HG03135 (cell line): Measurements from ENCODE around the gene NFYC.
"Not testable (repeated sequence)": the region's sequence is repeated elsewhere in the genome, so short reads cannot be mapped to it uniquely, and the experiment has no call there.

Experiments used
- ATAC-seq: cut with Tn5 transposase; IDR thresholded peaks from one replicate; pipeline ENCODE4 v1.9.1; 2021; ENCODE audit warnings: mild to moderate bottlenecking, moderate library complexity; ENCODE audit not compliant: unreplicated experiment

Gene NFYC

DNA sequence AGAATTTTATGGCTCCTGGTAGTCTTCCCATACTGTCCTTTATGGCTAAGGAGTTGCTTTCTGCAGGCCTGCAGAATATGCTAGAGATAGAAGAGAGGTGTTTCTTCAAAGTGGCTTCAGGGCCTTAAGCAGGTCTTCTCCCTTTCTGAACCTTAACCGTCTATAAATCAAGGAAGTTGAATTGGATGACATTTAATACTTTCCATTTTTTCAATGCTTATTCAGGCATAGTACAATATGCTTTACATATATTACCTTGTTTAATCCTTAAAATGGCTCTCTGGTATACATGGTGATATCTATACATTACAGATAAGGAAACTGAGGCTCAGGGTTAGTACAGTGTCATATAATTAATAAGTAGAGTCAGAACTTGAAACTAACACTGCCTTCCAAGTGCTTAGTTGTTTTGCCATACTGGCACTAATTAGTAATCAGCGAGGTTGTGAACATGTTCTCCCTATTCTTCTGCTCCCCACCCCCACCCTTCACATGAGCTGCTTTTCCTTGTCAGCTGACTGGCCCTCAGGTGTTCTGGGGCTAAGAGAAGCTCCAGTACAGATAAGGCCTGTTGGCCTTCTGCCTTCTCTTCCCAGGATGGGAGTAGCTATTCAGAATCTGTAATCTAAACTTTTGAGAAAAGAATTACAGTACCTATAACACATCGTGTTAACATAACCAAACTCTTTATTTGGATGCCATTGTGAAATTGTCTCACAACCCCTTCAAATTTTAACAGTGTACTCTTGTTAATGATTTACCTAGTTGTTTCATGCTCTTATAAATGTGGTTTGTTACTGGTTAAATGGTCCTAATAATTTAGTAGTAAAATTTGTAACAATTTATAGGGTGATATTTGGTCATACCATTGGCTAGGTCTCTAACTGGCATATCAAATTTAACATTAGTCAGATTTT, 13.6 kb downstream of the NFYC start:
- ATAC-seq: no peak

DNA sequence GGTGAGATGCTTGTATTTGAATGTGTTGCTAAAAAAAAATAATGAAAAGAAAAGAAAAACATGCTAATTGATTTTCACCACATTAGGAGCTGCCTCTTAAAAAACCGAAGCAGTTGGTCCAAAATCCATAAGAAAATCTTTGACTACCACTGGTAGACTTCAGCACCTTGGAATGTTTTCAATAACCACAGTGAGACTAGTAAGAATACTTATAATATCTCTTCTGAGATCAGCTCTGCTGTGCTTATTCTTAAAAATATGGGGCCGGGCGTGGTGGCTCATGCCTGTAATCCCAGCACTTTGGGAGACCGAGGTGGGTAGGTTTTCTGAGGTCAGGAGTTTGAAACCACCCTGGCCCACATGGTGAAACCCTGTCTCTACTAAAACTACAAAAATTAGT, 15.1 kb downstream of the NFYC start:
- ATAC-seq: no peak

DNA sequence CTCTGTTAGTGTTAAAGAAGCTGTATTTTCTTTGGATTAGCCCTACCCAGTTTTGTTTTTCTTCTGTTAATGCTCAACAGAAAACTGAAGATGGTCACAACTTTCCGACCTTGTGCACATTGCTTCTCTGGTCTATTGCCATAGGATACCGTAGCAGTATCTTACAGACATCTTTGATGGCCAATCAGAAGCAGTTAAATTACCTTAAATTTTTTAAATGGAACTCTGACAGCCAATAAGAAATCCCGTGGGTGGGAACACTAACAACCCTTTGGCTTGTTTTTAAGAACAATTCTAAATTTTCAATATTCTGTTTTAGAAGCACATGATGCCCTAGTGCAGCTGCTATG, 17.2 kb downstream of the NFYC start:
- peak; percentile 66 for ATAC-seq

DNA sequence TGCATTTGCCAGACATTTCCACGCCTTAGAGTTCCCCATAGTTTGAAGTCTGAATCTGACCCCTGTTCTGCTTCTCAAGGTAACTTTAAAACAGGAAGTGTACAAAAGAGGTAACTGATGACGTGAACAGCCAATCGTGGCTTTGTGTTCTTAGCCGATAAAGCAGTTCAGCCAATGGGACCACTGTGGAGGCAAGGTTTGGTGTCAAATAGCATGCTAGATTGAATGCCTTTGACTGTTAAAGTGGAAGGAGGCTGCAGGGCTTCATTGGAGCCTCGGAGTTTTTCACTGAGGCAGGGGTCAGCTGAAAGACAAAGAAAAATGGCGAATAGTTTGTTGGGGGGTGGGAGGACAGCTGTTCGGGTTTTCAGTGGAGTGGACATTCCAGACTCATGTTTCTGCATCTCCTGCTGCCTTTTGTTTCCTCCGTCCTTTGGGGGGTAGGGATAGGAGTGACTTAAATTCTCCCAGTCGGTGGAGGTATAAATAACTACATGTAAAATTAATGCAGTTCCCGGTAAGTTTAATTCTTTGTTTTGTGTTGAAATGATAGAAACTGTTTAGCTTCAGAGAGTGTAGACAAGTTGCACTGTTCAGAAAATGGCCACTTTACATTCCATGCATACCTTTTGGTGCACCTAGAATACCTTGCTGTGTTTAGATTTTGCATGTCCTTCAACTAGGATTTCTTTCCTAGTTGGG, 17.7 kb downstream of the NFYC start:
- ATAC-seq: peak; percentile 84

DNA sequence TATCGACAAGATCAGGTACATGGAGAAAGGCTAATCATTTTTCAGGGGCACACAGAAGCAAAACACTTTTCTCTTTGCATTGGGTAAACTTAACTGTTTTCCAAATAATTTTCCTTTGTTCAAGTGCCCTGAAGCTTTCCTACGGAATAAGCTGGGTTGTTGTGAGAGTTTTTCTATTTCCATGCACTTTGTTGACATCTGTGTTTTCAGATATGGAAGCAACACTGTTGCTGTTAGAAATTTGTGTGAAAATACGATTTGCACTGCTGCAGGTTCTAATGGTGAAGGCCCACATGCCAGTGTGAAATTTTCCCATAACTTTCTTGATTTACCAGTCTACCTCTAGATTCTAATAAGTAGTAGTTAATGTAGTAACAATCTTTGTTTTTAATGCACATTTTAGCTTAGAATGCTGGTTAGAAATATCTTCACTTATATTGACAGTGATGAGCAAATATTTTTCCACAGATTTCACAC, 18.3 kb downstream of the NFYC start:
- ATAC-seq: no peak

DNA sequence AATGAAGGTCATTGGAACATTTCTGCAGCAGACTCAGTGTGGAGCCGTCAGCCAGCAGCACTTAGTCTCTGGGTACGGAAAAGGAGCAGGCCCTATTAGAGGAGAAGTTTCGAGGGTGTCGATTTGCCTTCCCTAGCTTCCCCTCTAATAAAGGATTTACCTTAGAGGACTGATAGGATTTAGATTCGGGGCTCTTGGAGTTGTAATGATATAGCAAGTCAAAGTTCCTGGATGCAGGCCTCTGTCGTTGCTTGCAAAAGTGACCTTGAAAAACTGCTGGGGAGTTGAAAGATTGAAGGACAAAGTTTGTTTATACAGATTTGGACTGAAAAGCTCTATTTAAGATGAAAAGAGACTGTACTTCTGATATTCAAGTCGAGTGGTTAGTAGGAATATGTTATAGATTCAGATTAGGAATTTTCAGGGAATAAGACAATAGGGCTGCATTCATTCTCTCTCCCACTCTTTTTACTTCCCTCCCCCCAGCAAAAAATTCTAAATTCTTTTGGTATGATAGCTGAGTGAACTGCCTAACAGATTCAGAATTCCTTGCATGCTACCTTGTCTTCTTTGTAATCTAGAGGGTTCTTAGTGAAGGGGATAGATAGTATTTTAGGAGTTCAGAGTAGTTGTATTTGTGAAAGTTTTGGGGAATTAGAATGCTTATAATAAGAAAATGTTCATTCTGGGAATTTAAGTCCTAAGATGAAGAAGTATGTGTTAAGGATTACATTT, 19.2 kb downstream of the NFYC start:
- no peak for ATAC-seq

DNA sequence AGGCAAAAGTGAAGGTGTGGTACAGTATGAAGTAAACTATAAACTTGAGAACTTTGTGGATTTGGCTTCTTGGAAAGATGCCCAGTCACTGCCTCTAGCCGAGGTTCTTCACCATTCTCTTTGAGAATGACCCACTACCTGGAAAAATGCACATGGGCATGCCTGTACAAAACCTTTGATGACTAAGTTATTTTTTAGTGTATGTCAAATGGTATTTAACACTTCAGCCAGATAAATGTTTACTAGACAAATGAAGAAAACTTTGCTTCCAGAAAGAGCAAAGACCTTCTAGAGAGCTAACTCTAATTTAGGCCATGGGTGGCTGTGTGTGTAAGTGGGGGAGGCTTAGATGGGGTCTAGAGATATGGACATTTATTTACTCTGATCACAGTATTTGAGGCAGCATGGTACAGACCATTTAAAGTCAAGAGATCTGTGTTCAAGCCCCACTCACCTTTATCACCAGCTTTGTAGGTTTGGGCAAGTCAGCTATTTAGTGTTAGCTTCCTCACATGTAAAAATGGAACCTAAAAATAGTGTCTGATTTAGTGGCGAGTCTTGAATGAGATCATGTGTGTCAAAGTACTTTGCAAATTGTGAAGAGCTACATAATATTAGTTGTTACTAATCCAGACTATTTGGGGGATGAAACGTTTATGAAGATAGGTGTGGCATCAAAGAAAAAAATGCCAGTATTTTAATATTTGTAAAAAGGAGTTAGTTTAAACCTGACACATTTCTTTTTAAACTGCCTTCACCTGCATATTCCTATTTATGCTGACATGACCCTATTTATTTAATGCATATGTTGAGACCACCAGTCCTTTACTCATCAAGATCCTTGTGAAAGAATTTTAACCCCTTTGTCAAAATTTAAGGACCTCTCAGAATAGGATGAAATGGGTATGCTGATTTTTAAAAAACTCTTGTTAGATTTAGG, 20.2 kb downstream of the NFYC start:
- no peak for ATAC-seq

DNA sequence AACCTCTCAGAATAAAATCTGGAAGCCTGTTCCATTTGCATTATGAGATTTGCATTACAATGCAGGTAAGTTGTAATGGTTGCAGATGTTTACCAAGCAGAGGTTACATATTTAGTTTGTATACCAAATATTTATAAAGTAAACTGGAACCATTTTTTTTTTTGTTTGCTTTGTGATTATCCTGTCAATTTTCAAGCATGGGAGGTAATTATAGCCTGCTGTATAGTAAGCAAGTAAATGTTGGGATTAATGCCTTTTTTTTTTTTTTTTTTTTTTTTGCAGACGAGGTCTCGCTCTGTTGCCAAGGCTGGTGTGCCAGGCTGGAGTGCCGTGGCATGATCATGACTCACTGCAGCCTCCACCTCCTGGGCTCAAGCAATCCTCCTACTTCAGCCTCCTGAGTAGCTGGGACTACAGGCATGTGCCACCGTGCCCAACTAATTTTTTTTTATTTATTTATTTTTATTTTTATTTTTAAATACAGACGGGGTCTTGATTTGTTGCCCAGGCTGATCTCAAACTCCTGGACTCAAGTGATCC, 21.0 kb downstream of the NFYC start:
- no peak for ATAC-seq

DNA sequence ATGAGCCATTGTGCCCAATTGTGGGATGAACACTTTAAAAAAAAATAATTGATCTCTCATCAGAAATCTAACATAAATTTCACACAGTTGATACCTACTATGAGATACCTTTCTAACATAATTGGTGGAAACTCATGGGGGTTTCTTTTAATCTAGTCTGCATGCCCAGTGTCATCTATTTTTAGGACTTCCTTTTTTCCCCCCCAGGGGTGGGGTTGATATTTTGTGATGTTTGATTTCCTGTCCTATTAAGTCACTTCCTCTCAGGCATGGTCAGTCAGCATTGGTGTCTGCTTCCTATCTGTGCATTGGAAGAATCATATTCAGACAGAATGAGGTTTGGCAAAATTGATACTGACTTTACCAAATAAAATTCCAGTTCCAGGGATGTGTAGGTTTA, 21.5 kb downstream of the NFYC start:
- no peak for ATAC-seq

DNA sequence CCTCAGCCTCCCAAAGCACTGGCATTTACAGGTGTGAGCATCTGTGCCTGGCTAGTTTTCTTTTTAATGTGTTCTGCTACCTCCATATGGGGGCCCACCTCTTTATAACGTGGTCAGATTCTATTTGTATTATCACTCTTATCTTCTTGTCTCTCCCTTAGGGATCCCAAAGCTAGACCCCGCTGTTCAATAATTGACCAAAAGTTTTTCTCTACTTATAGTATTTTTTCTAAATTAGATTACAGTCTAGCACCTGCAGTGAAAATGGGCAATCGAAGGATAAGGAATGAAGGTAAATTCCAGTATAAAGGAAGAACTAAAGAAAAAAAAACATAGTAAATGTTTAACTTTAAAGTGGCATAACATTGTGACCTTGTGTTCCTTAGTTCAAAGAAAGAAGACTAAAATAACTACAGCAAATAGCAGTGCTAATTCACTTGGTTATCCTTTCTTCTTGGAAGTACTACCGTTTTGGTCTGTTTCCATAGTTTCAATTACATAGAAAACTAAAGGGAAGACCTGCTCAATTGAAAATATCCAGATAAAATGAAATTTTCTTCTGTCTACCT, 24.1 kb downstream of the NFYC start:
- ATAC-seq: no peak

DNA sequence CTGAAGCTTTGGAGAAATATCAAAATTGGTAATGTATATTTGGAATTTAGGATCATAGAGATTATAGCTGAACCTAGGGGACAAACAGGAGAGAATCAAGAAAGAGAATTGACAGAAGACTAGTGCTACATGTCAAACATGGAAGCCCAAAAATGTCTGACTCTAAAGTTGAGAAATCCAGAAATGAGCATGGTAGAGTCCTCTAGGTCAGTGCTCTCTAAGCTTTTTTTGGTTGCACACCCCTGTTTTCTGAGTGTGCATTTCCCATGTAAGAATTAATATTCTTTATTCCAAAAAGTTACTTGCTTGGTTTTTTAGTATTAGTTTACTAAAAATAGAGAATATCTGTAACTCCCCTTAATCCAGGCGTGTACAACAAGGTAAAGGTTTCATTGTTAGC, 25.6 kb downstream of the NFYC start:
- no peak for ATAC-seq

DNA sequence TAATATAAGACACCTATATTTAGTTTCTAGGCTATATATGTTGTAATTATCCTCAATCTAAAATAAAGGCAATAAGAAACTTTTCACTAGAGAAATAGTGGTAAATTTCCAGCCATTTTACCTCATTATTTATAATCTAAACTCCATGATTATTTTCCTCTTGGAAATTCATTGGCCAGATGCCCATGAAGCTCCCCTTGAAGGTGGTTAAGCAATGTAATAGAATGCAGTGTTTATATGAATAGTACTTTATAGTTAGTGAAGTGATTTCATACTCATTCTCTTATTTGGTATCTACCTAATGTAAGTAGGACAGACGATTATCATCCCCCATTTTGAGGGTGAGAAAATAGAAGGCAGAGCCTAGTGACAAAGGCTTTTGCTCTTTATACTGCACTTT, 26.5 kb downstream of the NFYC start:
- no peak for ATAC-seq

DNA sequence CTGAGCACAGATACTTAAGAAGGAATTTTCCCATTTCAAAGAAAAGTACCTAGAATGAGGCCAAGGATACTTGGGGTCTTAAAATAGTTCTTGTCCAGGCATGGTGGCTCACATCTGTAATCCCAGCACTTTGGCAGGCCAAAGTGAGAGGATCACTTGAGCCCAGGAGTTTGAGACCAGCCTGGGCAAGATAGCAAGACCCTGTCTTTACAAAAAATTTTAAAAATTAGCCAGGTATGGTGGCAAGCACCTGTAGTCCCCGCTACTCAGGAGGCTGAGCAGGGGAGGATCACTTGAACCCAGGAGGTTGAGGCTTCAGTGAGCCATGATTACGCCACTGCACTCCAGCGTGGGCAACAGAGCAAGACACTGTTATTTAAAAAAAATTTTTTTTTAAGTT, 29.0 kb downstream of the NFYC start:
- ATAC-seq: no peak

DNA sequence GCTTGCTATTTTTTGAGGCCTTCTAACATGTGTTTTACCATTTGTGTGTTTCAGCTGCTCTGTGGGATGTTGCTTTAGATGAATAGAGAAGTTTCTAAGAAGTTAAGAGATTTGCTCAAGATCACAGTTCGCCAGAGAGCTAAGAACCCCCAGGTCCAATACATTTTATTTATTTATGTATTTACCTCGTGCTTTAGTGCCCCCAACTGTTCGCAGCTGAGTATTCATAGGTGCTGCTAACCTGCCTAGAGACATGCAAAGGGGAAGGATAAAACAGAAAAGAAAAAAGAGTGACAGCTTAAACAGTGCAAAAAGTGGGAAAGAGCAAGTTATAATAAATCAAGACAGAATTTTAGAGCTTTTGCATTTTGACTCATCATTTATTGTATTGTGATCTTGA, 31.1 kb downstream of the NFYC start:
- no peak for ATAC-seq

DNA sequence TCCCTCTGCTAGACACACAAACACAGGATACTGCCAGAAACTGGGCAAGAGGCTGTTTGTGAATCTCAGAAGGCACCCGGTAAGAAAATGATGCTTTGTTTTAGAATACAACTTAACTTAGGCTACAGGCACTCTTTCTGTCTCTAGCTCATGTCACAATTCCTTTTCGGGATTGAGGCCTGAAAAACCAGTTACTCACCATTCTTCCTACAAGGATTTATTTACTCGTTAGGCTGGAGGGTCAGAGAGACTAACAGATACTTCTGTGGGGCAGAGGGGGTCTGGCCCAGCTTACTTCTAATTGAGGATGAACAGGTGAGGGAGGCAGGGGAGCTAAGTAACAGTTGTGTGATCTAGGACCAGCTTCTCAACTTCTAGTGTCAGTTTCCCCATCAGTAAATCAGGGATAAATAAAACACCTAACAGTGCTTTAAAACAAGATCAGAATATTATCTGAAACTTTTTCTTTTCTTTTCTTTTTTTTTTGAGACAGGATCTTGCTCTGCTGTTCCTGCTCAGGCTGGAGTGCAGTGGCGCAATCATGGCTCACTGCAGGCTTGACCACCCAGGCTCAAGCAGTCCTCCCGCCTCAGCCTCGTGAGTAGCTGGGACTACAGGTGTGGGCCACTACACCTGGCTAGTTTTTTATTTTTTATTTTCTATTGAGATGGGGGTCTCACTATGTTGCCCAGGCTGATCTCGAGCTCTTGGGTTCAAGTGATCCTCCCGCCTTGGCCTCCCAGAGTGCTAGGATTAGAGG, 31.9 kb downstream of the NFYC start:
- no peak for ATAC-seq

DNA sequence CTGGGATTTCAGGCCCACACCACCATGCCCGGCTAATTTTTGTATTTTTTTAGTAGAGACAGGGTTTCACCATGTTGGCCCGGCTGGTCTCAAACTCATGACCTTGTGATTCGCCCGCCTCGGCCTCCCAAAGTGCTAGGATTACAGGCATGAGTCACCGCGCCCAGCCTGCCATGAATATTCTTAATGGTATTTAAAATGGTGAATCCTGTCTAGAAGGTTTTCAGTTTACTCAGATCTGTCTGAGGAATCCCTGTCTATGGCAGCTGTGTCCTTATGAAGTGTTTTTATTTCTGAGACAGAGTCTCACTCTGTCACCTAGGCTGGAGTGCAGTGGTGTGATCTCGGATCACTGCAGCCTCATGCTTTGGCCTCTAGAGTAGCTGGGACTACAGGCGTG, 36.2 kb downstream of the NFYC start:
- not testable (repeated sequence) for ATAC-seq

DNA sequence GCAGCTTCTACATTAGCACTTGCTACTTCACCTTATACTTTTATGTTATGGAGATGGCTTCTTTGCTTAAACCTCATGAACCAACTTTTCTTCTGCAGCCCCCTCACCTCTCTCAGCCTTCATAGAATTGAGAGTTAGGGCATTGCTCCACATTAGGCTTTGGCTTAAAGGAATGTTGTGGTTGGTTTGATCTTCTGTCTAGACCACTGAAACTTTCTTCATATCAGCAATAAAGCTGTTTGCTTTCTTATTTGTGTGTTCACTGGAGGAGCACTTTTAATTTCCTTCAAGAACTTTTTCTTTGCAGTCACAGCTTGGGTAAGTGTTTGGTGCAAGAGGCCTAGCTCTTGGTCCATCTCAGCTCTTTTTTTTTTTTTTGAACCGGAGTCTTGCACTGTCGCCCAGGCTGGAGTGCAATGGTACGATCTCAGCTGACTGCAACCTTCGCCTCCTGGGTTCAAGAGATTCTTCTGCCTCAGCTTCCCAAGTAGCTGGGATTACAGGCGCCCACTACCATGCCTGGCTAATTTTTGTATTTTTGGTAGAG, 37.9 kb downstream of the NFYC start:
- ATAC-seq: not testable (repeated sequence)

DNA sequence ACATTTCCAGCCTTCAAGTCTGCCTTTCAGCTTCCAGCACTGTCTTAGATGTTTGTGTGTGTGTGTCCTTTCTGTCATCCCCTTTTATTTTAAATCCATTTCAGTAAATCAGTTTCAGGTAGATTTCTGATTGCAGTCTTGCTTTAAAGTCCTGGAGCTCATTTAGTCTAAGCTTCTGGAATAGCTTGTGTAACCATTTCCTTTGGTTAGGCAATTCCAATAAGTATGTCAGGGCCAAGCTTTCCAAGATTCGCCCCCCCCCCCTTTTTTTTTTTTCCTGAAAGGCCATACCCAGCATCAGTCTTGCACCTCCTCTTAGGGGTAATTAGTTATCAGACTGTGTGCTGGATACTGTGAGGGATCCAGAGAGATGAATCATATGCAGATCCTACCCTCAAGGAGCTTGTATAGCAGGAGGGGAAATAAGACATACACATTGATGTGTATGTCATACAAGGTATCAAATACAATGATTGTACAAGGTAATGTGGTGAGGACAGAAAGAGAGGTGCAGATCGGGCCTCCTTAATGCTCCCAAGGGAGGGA, 41.3 kb downstream of the NFYC start:
- no peak for ATAC-seq
